ENCODE measurements around the gene C2orf76. TPM values are rescaled to one million over a fixed set of nuclear protein-coding genes. Genes with fewer than 3 reads are reported as not detected.
A peak's percentile ranks its signal among the peaks of the same experiment; 100 is the strongest.

The C2orf76 gene
- total and polyA plus RNA-seq, 2 experiments from 2014 or later: 9.5 to 17.0 TPM

DNA sequence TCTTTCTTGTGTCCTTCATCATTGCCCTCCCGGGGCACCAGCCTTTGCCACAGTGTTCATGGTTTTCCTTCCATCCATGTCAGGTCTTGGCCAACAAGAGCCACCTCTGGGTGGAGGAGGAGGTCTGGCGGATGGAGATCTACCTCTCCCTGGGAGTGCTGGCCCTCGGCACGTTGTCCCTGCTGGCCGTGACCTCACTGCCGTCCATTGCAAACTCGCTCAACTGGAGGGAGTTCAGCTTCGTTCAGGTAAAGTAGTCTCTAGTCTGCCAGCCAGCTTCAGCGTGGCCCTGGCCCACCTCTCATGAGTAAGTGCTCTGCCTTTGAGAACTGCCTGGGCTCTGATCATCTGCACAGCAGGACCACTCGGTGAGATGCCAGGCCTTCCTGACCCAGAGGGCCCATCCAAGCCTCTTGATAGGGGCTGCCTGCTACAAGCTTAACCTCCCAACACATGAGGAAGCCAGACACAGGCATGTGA lies 112.0 kb downstream of the C2orf76 start:
- no peak overlapping the region for H3K4me3 ChIP-seq
- H3K9me3 ChIP-seq (ENCODE audit: low read depth): no peaks in the 10 kb centered on the region
- no peaks in the 10 kb centered on the region for H3K36me3 ChIP-seq
- no peak overlapping the region for H3K27ac ChIP-seq
- no peak for DNase-seq (ENCODE audit: low read depth in 1 of 2, low spot score in 1 of 2)
- TF ChIP-seq, protein P1, sequence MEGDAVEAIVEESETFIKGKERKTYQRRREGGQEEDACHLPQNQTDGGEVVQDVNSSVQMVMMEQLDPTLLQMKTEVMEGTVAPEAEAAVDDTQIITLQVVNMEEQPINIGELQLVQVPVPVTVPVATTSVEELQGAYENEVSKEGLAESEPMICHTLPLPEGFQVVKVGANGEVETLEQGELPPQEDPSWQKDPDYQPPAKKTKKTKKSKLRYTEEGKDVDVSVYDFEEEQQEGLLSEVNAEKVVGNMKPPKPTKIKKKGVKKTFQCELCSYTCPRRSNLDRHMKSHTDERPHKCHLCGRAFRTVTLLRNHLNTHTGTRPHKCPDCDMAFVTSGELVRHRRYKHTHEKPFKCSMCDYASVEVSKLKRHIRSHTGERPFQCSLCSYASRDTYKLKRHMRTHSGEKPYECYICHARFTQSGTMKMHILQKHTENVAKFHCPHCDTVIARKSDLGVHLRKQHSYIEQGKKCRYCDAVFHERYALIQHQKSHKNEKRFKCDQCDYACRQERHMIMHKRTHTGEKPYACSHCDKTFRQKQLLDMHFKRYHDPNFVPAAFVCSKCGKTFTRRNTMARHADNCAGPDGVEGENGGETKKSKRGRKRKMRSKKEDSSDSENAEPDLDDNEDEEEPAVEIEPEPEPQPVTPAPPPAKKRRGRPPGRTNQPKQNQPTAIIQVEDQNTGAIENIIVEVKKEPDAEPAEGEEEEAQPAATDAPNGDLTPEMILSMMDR (IDR thresholded peaks at IDR 0.05; ENCODE audit: low read depth, low read length): no peak
- no peaks in the 10 kb centered on the region for H3K27me3 ChIP-seq
- H3K4me1 ChIP-seq (ENCODE audit: low read depth): peaks cover 12% of the 10 kb centered on the region

DNA sequence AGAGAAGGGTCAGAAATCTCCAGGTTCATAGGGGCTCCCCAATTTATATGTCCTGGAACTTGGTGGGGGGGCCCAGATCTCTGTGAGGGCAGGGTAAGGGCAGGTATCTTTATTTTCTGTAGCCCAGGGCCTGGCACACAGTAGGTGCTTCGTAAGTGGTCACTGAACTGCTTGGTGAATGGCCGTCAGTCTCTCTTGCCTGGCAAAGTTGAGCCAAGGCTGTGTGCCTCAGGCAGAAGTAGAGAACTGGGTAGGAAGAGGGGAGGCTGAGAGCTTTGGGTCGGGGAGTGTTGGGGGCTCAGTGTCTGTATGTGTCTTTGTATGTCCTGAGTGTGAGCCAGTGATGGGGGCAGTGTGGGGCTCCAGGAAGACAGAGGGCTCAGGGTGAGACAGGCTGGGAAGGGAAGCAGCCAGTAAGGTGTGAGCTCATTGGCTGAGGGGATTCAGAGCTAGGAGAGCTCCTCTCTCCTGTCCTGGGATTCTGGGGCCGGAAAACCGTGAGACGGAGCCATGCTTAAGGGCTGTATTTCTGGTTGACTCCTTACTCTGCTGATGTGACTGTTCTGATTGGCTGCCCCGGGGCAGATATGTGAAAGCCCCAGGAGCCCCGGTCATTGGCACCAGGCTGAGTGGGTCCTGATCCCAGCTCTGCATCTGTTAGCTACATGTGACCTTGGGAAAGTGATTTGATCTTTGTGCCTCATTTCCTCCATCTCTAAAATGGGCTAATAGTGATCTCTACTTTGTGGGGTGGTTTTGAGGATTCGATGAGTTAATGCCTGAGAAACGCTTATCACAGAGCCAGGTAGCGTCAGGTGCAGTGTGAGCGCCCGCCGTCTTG lies 112.7 kb downstream of the C2orf76 start:
- peaks cover 12% of the 10 kb centered on the region for H3K4me1 ChIP-seq (ENCODE audit: low read depth)
- no peak overlapping the region for H3K4me3 ChIP-seq
- TF ChIP-seq, protein P1 (IDR thresholded peaks at IDR 0.05; ENCODE audit: low read depth, low read length): no peak
- H3K27ac ChIP-seq: no peak overlapping the region
- no peaks in the 10 kb centered on the region for H3K9me3 ChIP-seq (ENCODE audit: low read depth)
- DNase-seq (ENCODE audit: low read depth in 1 of 2, low spot score in 1 of 2): no peak
- no peaks in the 10 kb centered on the region for H3K36me3 ChIP-seq
- no peaks in the 10 kb centered on the region for H3K27me3 ChIP-seq

DNA sequence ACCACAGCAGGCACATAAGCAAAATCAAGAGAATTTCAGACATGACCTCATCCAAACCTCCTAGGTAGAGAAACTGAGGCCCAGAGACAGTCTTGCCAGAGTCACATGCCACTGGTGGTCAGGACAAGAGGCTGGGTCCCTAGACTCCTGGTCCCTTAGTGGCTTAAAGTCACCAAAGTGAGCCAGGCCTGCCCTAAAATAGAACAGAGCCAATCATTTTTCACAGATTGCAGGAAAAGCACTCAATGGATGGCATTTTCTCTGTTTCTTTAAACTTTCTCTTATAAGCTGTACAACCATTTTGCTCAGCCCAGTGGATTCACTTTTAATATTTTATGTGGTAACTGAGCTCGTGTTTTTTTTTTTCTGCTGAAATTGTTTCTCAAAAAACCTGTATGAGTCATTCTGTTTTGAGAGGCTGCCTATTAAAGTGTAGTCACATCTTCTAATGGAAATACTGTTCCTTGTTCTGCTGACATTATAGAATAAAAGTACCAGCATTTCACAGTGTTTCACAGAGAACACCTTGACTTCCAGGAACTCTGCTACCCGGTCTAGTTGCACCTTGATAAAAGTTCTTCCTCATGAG lies 113.4 kb downstream of the C2orf76 start:
- no peak overlapping the region for H3K4me3 ChIP-seq
- no peaks in the 10 kb centered on the region for H3K27me3 ChIP-seq
- no peaks in the 10 kb centered on the region for H3K36me3 ChIP-seq
- H3K4me1 ChIP-seq (ENCODE audit: low read depth): peaks cover 12% of the 10 kb centered on the region
- no peak overlapping the region for H3K27ac ChIP-seq
- TF ChIP-seq, protein P1 (IDR thresholded peaks at IDR 0.05; ENCODE audit: low read depth, low read length): no peak
- no peaks in the 10 kb centered on the region for H3K9me3 ChIP-seq (ENCODE audit: low read depth)
- DNase-seq (ENCODE audit: low read depth in 1 of 2, low spot score in 1 of 2): peak in 1 of 2 donors; percentile 56

Other genes with a start within 250 kb of the C2orf76 start
- gene C1QL2, start 208.1 kb downstream of the C2orf76 start, total RNA-seq: 0.18 and 0.30 TPM in 2 replicates
- 0.60 TPM in 1 of 2 replicates, not detected in the other for gene C1QL2, start 208.1 kb downstream of the C2orf76 start, polyA plus RNA-seq
- gene STEAP3, start 143.0 kb downstream of the C2orf76 start, total RNA-seq: 3.8 TPM in 2 replicates
- gene STEAP3, start 143.0 kb downstream of the C2orf76 start, polyA plus RNA-seq: 3.5 and 4.5 TPM in 2 replicates
- gene DBI, start 143 bp upstream of the C2orf76 start, total RNA-seq: 158 and 205 TPM in 2 replicates
- gene DBI, start 143 bp upstream of the C2orf76 start, polyA plus RNA-seq: 297 and 350 TPM in 2 replicates
- 1.5 and 4.3 TPM in 2 replicates for gene TMEM37, start 65.0 kb upstream of the C2orf76 start, total RNA-seq
- 2.1 and 7.6 TPM in 2 replicates for gene TMEM37, start 65.0 kb upstream of the C2orf76 start, polyA plus RNA-seq
- 0.07 and 0.09 TPM in 2 replicates for gene SCTR, start 157.6 kb upstream of the C2orf76 start, total RNA-seq
- 0.81 TPM in 1 of 2 replicates, not detected in the other for gene SCTR, start 157.6 kb upstream of the C2orf76 start, polyA plus RNA-seq
- gene CFAP221, start 177.6 kb upstream of the C2orf76 start, total RNA-seq: 11.0 and 12.9 TPM in 2 replicates
- 13.6 and 20.1 TPM in 2 replicates for gene CFAP221, start 177.6 kb upstream of the C2orf76 start, polyA plus RNA-seq

Measured in cardiac muscle cell (in vitro differentiated cells and primary cell).